PFSK-1 (cell line): ENCODE data around the gene ITGAE.

Experiments
- FOXP2 ChIP-seq: optimal IDR thresholded peaks from 2 replicates; pipeline ENCODE3; 2011; ENCODE audit warnings: borderline replicate concordance, control low read depth, inconsistent platforms; ENCODE audit not compliant: insufficient read depth; ENCODE audit errors: extremely low read length, extremely low read depth
- POLR2AphosphoS5 ChIP-seq: IDR thresholded peaks from 2 replicates; pipeline ENCODE4 v1.6.1; 2012; ENCODE audit warnings: low read depth, mild to moderate bottlenecking, control low read depth, low read length, moderate library complexity
- REST ChIP-seq, 2 experiments: IDR thresholded peaks; 2 replicates each; pipeline versions ENCODE4 v1.6.1 to v1.8.0; 2011 to 2012; ENCODE audit warnings: low read depth in 2 of 2, low read length in 2 of 2, control low read depth in 1 of 2, inconsistent platforms in 1 of 2, mild to moderate bottlenecking in 1 of 2, moderate library complexity in 1 of 2; ENCODE audit not compliant: insufficient read depth in 1 of 2
- SIN3A ChIP-seq: IDR thresholded peaks from 2 replicates; pipeline ENCODE4 v1.6.1; 2012; ENCODE audit warnings: mild to moderate bottlenecking, low read length, moderate library complexity, borderline replicate concordance; ENCODE audit not compliant: insufficient read depth
- TAF1 ChIP-seq: IDR thresholded peaks from 2 replicates; pipeline ENCODE4 v1.6.1; 2012; ENCODE audit warnings: low read length, control low read depth, borderline replicate concordance; ENCODE audit not compliant: insufficient read depth

The ITGAE gene

GRCh38 chr17:3835410-3836229 lies 34.6 kb upstream of the ITGAE start:
- TF ChIP-seq SIN3A (no peak), TAF1 (no peak), POLR2AphosphoS5 (no peak), REST (IDR thresholded peaks at IDR 0.05; ENCODE audit: insufficient read depth in 1 of 2, low read depth in 2 of 2, low read length in 2 of 2) (no peak), FOXP2 (no peak)

- TF ChIP-seq REST (IDR thresholded peaks at IDR 0.05; ENCODE audit: insufficient read depth in 1 of 2, low read depth in 2 of 2, low read length in 2 of 2) = no peak
- TF ChIP-seq SIN3A = no peak
- TF ChIP-seq FOXP2 = no peak
- TF ChIP-seq POLR2AphosphoS5 = no peak
- no peak for TF ChIP-seq TAF1
Observed at GRCh38 chr17:3834811-3835210, 33.8 kb upstream of the ITGAE start.

- TF ChIP-seq POLR2AphosphoS5 (no peak), SIN3A (no peak), REST (IDR thresholded peaks at IDR 0.05; ENCODE audit: insufficient read depth in 1 of 2, low read depth in 2 of 2, low read length in 2 of 2) (no peak), TAF1 (no peak), FOXP2 (no peak)
Observed at GRCh38 chr17:3828852-3829232, 27.9 kb upstream of the ITGAE start.

- TF ChIP-seq REST (IDR thresholded peaks at IDR 0.05; ENCODE audit: insufficient read depth in 1 of 2, low read depth in 2 of 2, low read length in 2 of 2) (no peak), POLR2AphosphoS5 (no peak), TAF1 (no peak), FOXP2 (no peak), SIN3A (no peak)
Observed at GRCh38 chr17:3828151-3828851, 27.3 kb upstream of the ITGAE start.
